GM19438 (cell line): ENCODE results near the gene PRKAR1A.
"Not testable (repeated sequence)": the region's sequence is repeated elsewhere in the genome, so short reads cannot be mapped to it uniquely, and the experiment has no call there.

Source experiments
- ATAC-seq: cut with Tn5 transposase; IDR thresholded peaks from one replicate; pipeline ENCODE4 v1.9.1; 2021; ENCODE audit warnings: low read depth; ENCODE audit not compliant: unreplicated experiment

Gene PRKAR1A

GRCh38 chr17:68509141-68510057, 2.8 kb upstream of the PRKAR1A start:
- ATAC-seq = no peak

- ATAC-seq = no peak
Measured at GRCh38 chr17:68511254-68511670, 968 bp upstream of the PRKAR1A start.

GRCh38 chr17:68511671-68512246, 471 bp upstream of the PRKAR1A start:
- peak; percentile 36 for ATAC-seq

- ATAC-seq = no peak
Measured at GRCh38 chr17:68512960-68513474, 787 bp downstream of the PRKAR1A start.

GRCh38 chr17:68513932-68514331, 1.7 kb downstream of the PRKAR1A start:
- ATAC-seq = no peak

- no peak for ATAC-seq
Measured at GRCh38 chr17:68514831-68515635, 2.8 kb downstream of the PRKAR1A start.

GRCh38 chr17:68516732-68517131, 4.5 kb downstream of the PRKAR1A start:
- ATAC-seq = no peak

- ATAC-seq = not testable (repeated sequence)
Measured at GRCh38 chr17:68517605-68518004, 5.4 kb downstream of the PRKAR1A start.

- ATAC-seq = no peak
Measured at GRCh38 chr17:68518063-68518815, 6.0 kb downstream of the PRKAR1A start.

GRCh38 chr17:68519051-68519450, 6.8 kb downstream of the PRKAR1A start:
- not testable (repeated sequence) for ATAC-seq

GRCh38 chr17:68519911-68520310, 7.7 kb downstream of the PRKAR1A start:
- no peak for ATAC-seq

GRCh38 chr17:68522266-68522665, 10.0 kb downstream of the PRKAR1A start:
- ATAC-seq = no peak

GRCh38 chr17:68526548-68526947, 14.3 kb downstream of the PRKAR1A start:
- ATAC-seq = no peak

GRCh38 chr17:68527314-68527713, 15.1 kb downstream of the PRKAR1A start:
- no peak for ATAC-seq

GRCh38 chr17:68531252-68531651, 19.0 kb downstream of the PRKAR1A start:
- no peak for ATAC-seq

- ATAC-seq = no peak
Measured at GRCh38 chr17:68532826-68533225, 20.6 kb downstream of the PRKAR1A start.

GRCh38 chr17:68533887-68534694, 21.9 kb downstream of the PRKAR1A start:
- ATAC-seq = no peak

GRCh38 chr17:68534695-68535088, 22.5 kb downstream of the PRKAR1A start:
- ATAC-seq = no peak

- no peak for ATAC-seq
Measured at GRCh38 chr17:68535922-68536321, 23.7 kb downstream of the PRKAR1A start.
